Measurements from ENCODE around the gene PPP1R3G.
"Not testable (repeated sequence)": the region's sequence is repeated elsewhere in the genome, so short reads cannot be mapped to it uniquely, and the experiment has no call there.

PPP1R3G gene

GRCh38 chr6:5055118-5055517 is 30.0 kb upstream of the PPP1R3G start:
- H3K27ac ChIP-seq (ENCODE audit: low read length): no peak overlapping the region
- no peaks in the 10 kb centered on the region for H3K36me3 ChIP-seq (ENCODE audit: insufficient read depth, low read depth, low read length)
- peaks cover 15% of the 10 kb centered on the region for H3K9me3 ChIP-seq (ENCODE audit: insufficient read depth, low read depth, low read length)
- H3K27me3 ChIP-seq (ENCODE audit: insufficient read depth, low read length): no peaks in the 10 kb centered on the region
- H3K4me1 ChIP-seq (ENCODE audit: insufficient read depth, low read length): peaks cover 5% of the 10 kb centered on the region; the same call in 1 of the 2 replicates
- no peak overlapping the region for H3K4me3 ChIP-seq (ENCODE audit: low read length)
- H3K9ac ChIP-seq (ENCODE audit: low read depth, low read length): no peak overlapping the region

- H3K9ac ChIP-seq (ENCODE audit: low read depth, low read length): no peak overlapping the region
- no peaks in the 10 kb centered on the region for H3K36me3 ChIP-seq (ENCODE audit: insufficient read depth, low read depth, low read length)
- H3K4me1 ChIP-seq (ENCODE audit: insufficient read depth, low read length): peaks cover 5% of the 10 kb centered on the region; the same call in 1 of the 2 replicates
- no peaks in the 10 kb centered on the region for H3K27me3 ChIP-seq (ENCODE audit: insufficient read depth, low read length)
- H3K4me3 ChIP-seq (ENCODE audit: low read length): no peak overlapping the region
- no peaks in the 10 kb centered on the region for H3K9me3 ChIP-seq (ENCODE audit: insufficient read depth, low read depth, low read length)
- H3K27ac ChIP-seq (ENCODE audit: low read length): no peak overlapping the region
These were observed 26.9 kb upstream of the PPP1R3G start for GRCh38 chr6:5058254-5058653.

- Histone ChIP-seq H3K4me3 (ENCODE audit: low read length) (no peak overlapping the region), H3K9ac (ENCODE audit: low read depth, low read length) (no peak overlapping the region), H3K27me3 (ENCODE audit: insufficient read depth, low read length) (no peaks in the 10 kb centered on the region), H3K36me3 (ENCODE audit: insufficient read depth, low read depth, low read length) (no peaks in the 10 kb centered on the region), H3K9me3 (ENCODE audit: insufficient read depth, low read depth, low read length) (no peaks in the 10 kb centered on the region), H3K4me1 (ENCODE audit: insufficient read depth, low read length) (peaks cover 3% of the 10 kb centered on the region; the same call in 1 of the 2 replicates), H3K27ac (ENCODE audit: low read length) (no peak overlapping the region)
These were observed 25.9 kb upstream of the PPP1R3G start for GRCh38 chr6:5059036-5059896.

- H3K27ac ChIP-seq (ENCODE audit: low read length); H3K9ac ChIP-seq (ENCODE audit: low read depth, low read length); H3K4me3 ChIP-seq (ENCODE audit: low read length); H3K9me3 ChIP-seq (ENCODE audit: insufficient read depth, low read depth, low read length); H3K36me3 ChIP-seq (ENCODE audit: insufficient read depth, low read depth, low read length); H3K4me1 ChIP-seq (ENCODE audit: insufficient read depth, low read length); H3K27me3 ChIP-seq (ENCODE audit: insufficient read depth, low read length): not testable (repeated sequence)
These were observed 24.7 kb upstream of the PPP1R3G start for GRCh38 chr6:5060439-5060838.

- Histone ChIP-seq H3K9ac (ENCODE audit: low read depth, low read length) (no peak overlapping the region), H3K4me3 (ENCODE audit: low read length) (no peak overlapping the region), H3K27ac (ENCODE audit: low read length) (no peak overlapping the region), H3K27me3 (ENCODE audit: insufficient read depth, low read length) (no peaks in the 10 kb centered on the region), H3K9me3 (ENCODE audit: insufficient read depth, low read depth, low read length) (no peaks in the 10 kb centered on the region), H3K36me3 (ENCODE audit: insufficient read depth, low read depth, low read length) (no peaks in the 10 kb centered on the region), H3K4me1 (ENCODE audit: insufficient read depth, low read length) (no peaks in the 10 kb centered on the region)
These were observed 24.0 kb upstream of the PPP1R3G start for GRCh38 chr6:5061152-5061551.

GRCh38 chr6:5063617-5064016 is 21.5 kb upstream of the PPP1R3G start:
- no peak overlapping the region for H3K4me3 ChIP-seq (ENCODE audit: low read length)
- no peak overlapping the region for H3K9ac ChIP-seq (ENCODE audit: low read depth, low read length)
- no peak overlapping the region for H3K27ac ChIP-seq (ENCODE audit: low read length)
- no peaks in the 10 kb centered on the region; the same call in 1 of the 2 replicates for H3K9me3 ChIP-seq (ENCODE audit: insufficient read depth, low read depth, low read length)
- H3K27me3 ChIP-seq (ENCODE audit: insufficient read depth, low read length): no peaks in the 10 kb centered on the region
- H3K4me1 ChIP-seq (ENCODE audit: insufficient read depth, low read length): no peaks in the 10 kb centered on the region
- H3K36me3 ChIP-seq (ENCODE audit: insufficient read depth, low read depth, low read length): no peaks in the 10 kb centered on the region

- Histone ChIP-seq H3K27ac (ENCODE audit: low read length) (no peak overlapping the region), H3K27me3 (ENCODE audit: insufficient read depth, low read length) (no peaks in the 10 kb centered on the region), H3K36me3 (ENCODE audit: insufficient read depth, low read depth, low read length) (no peaks in the 10 kb centered on the region), H3K9me3 (ENCODE audit: insufficient read depth, low read depth, low read length) (no peaks in the 10 kb centered on the region; the same call in 1 of the 2 replicates), H3K9ac (ENCODE audit: low read depth, low read length) (no peak overlapping the region), H3K4me1 (ENCODE audit: insufficient read depth, low read length) (no peaks in the 10 kb centered on the region), H3K4me3 (ENCODE audit: low read length) (no peak overlapping the region)
These were observed 18.6 kb upstream of the PPP1R3G start for GRCh38 chr6:5066456-5067093.

- Histone ChIP-seq H3K4me1 (ENCODE audit: insufficient read depth, low read length) (no peaks in the 10 kb centered on the region), H3K9ac (ENCODE audit: low read depth, low read length) (no peak overlapping the region), H3K27ac (ENCODE audit: low read length) (no peak overlapping the region)
These were observed 17.8 kb upstream of the PPP1R3G start for GRCh38 chr6:5067305-5067704.

GRCh38 chr6:5068153-5068751 is 16.9 kb upstream of the PPP1R3G start:
- no peaks in the 10 kb centered on the region for H3K36me3 ChIP-seq (ENCODE audit: insufficient read depth, low read depth, low read length)
- no peak overlapping the region for H3K27ac ChIP-seq (ENCODE audit: low read length)
- no peak overlapping the region for H3K4me3 ChIP-seq (ENCODE audit: low read length)
- H3K27me3 ChIP-seq (ENCODE audit: insufficient read depth, low read length): no peaks in the 10 kb centered on the region
- no peaks in the 10 kb centered on the region for H3K4me1 ChIP-seq (ENCODE audit: insufficient read depth, low read length)
- no peak overlapping the region for H3K9ac ChIP-seq (ENCODE audit: low read depth, low read length)
- H3K9me3 ChIP-seq (ENCODE audit: insufficient read depth, low read depth, low read length): no peaks in the 10 kb centered on the region; the same call in 1 of the 2 replicates

More at GRCh38 chr6:5067305-5067704, 17.8 kb upstream of the PPP1R3G start:
- H3K9me3 ChIP-seq (ENCODE audit: insufficient read depth, low read depth, low read length): no peaks in the 10 kb centered on the region; the same call in 1 of the 2 replicates
- H3K4me3 ChIP-seq (ENCODE audit: low read length): no peak overlapping the region
- H3K36me3 ChIP-seq (ENCODE audit: insufficient read depth, low read depth, low read length): no peaks in the 10 kb centered on the region
- H3K27me3 ChIP-seq (ENCODE audit: insufficient read depth, low read length): no peaks in the 10 kb centered on the region

GRCh38 chr6:5071216-5071615 is 13.9 kb upstream of the PPP1R3G start:
- Histone ChIP-seq H3K4me3 (ENCODE audit: low read length) (no peak overlapping the region), H3K36me3 (ENCODE audit: insufficient read depth, low read depth, low read length) (no peaks in the 10 kb centered on the region), H3K4me1 (ENCODE audit: insufficient read depth, low read length) (no peaks in the 10 kb centered on the region), H3K9ac (ENCODE audit: low read depth, low read length) (no peak overlapping the region), H3K27ac (ENCODE audit: low read length) (no peak overlapping the region), H3K9me3 (ENCODE audit: insufficient read depth, low read depth, low read length) (no peaks in the 10 kb centered on the region; the same call in 1 of the 2 replicates), H3K27me3 (ENCODE audit: insufficient read depth, low read length) (no peaks in the 10 kb centered on the region)

- no peaks in the 10 kb centered on the region for H3K36me3 ChIP-seq (ENCODE audit: insufficient read depth, low read depth, low read length)
- no peak overlapping the region for H3K9ac ChIP-seq (ENCODE audit: low read depth, low read length)
- H3K27ac ChIP-seq (ENCODE audit: low read length): no peak overlapping the region
- H3K4me1 ChIP-seq (ENCODE audit: insufficient read depth, low read length): no peaks in the 10 kb centered on the region
- H3K27me3 ChIP-seq (ENCODE audit: insufficient read depth, low read length): no peaks in the 10 kb centered on the region
- H3K9me3 ChIP-seq (ENCODE audit: insufficient read depth, low read depth, low read length): no peaks in the 10 kb centered on the region
- no peak overlapping the region for H3K4me3 ChIP-seq (ENCODE audit: low read length)
These were observed 12.7 kb upstream of the PPP1R3G start for GRCh38 chr6:5072440-5072839.

Data from iPS-20b (cell line).